GM19238 (cell line): ENCODE results near the gene FLRT2.

Experiments used
- DNase-seq: peaks from one replicate; pipeline ENCODE4 v3.0.0; 2011; ENCODE audit warnings: low spot score; ENCODE audit not compliant: insufficient read length

The FLRT2 gene

DNA sequence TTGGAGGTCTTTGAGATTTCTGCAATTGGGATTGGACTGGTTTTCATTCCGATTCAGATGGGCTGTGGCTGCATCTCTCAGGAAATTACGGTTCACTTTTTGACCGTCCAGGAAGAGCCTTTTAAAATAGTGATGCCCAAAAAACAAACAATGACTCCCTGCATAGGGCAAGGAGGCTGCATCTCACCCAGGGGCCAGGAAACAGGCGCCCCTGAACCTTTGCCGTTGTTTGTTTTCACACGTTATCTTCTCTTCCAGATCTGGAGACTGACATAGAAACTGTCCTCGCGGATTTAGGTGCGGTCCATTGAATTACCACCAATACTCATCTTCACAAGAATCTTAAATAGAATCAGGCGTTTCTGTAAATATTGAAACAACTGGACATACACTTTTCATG, 66.0 kb downstream of the FLRT2 start:
- DNase-seq, result no peak

DNA sequence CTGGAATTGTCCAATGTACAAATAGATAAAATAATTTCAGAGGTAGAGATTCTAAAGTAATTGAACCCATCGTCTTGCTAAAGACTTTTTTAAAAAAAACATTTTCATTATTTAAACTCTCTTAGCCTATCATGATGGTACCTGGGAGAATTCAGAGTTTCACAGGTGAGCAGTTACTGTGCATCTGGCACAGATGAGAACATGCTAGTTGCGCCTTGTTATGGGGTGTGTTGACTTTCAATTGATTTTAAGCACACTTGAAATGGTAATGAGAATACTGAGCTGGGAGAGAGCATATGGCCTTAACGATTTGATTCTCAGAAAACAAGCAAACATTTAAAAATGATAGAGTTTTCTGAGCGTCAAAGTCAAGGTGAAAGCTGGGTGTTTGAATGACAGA, 66.6 kb downstream of the FLRT2 start:
- no peak for DNase-seq

DNA sequence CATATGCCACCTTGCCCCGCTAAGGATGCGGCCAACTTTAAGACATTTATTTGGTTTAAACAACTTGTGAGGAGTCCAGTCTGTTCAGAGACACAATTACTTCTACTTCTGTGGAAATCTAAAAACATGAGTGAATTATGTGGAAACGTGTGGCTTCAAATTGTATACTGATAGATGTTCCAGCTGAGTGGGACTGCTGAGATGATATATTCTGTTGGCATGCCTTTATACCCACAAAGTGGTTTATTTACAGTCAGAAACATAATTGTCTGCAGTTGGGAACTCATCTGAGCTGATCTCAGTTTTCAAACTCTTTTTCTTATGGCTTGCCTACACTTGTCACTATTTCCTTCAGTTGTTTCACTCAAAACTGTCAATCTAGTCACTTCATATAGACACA, 67.8 kb downstream of the FLRT2 start:
- no peak for DNase-seq

DNA sequence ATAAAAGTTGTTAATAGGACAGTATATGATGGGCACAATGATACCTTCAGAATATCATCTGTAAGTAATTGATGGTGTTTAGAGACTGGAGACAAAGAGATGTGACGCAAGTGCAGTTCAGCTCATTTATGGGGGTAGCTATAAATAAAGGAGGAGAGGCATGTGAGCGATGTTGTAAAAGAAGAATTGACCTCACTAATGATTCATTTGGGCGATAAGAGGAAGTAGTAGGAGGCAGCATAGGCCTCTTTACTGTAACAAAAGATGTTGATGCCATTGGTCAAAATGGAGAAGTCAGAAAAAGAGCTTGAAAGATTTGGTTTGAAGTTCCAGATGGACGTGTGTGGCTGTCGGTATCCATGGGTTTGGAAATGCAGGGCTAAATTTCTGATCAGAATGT, 70.0 kb downstream of the FLRT2 start:
- DNase-seq, result no peak

DNA sequence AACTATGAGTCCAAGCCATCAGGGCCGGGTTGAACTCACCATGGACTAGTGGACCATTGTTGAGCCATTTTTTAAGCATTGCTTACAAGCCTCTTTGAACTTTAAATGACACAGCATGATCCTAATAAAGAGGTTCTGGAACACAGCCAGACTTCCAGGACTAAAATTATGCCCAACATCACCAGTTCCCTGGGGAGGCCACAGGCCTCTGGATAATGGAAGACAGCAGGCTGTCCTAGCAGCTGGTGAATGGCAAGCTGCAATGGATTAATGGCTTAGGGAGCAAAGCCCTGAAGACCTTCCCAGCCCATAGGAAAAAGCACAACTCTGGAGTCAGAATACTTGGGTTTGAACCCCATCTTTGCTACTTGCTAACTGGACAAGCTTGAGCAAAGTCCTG, 71.3 kb downstream of the FLRT2 start:
- no peak for DNase-seq

DNA sequence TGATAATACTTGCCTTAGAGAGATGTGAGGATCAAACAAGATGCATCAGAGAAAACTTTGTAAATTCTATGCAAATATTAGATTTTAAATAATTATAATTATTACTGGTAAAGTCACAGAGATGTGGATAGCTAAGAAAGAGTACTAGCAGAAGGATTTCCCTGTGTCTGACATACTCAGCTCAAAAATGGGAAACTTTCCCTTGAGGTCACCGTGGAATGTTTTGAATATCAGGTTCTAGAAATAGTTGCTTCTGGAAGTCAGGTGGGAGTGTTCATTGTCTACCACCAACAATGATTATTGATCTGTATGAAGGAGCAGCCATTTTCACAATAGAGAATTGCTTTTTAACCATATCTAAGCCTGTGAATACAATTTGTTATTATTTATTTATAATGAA, 71.7 kb downstream of the FLRT2 start:
- no peak for DNase-seq

DNA sequence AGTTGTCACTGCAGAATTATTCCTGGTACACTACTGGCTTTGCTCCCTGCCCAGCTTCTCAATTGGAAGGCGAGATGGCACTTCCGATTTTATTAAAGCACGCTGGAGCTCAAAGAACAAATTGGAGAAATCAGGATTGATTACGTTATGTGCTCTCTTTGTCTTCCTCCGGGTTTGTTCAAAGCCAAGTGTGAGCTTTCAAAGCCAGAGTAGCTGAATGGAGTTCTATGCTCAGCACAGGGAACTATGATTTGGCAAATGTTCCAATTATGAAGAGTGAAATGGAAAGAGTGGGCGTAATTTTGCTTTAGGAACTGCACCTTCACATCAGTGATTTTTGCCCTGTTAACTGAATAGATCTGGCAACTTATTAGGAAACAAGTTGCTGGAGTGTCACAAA, 72.4 kb downstream of the FLRT2 start:
- DNase-seq, result no peak

DNA sequence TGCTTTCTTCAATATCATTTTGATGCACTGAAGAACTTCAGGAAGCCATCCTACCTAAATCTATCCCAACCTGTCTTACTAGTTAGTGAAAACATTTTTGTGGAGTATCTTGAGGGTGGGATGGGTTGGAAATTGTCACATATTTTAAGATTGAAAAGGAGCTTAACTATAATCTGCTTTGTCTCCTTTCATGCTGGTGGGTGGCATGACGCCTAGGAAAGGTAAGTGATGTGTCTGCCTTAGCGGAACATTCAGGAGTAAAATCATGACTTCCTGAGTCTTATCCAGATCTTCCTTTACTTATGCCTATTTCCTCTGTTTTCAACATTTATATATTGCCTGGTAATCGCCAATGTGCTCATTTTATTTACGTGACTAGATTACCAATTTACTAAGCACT, 74.1 kb downstream of the FLRT2 start:
- DNase-seq, result no peak

DNA sequence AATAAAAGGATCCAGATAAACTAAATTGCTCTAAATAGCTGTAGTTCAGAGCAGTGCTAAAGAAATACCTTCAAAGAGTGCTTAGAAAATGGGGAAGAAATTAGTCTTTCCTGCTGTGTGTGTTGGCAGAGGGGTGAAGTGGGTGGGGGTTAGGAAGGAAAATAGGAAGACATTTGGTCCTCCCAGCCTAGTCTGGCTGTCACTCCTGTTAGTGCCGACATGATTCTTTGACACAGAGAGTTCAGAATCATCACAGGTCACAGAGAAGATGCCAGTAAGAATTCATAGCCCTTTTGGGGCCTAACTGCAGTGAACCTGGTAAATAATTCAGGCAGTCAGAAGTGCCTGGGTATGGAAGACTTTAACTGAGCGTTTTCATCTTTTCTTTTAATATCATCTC, 74.8 kb downstream of the FLRT2 start:
- no peak for DNase-seq

DNA sequence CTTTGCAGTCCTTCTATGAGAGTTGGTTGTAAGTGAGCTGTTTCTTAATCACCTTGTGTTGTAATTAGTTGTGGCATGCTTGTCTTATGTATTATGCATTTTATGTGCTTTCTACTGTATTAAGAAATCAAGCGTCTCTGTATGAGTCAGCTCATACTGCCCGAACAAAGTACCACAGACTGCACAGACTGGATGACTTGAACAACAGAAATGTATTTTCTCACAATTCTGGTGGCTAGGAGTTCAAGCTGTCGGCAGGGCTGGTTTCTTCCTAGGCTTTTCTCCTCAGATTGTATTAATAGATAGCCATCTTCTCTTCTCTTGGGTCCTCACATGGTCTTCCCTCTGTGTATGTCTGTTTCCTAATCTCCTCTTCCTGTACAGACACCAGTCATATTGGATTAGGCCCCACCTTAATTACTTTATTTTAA, 77.7 kb downstream of the FLRT2 start:
- DNase-seq, result no peak

DNA sequence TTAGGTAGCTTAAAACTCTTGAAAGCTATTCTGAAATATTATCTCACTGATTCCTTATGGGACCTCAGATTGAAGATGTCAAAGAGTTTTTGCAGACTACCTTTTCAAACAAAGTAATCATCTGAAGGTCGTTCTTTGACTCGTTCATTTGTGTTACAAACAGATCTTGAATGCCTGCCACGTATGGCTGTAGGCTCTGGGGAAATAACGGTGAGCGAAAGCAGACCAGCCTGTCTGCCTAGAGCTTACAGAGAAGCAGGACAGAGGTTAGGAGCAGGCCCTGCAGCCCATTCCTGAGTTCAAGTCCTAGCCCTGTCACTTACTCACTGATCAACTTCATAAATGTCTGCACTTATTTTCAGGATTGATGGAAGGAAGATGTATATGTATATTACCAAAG, 83.6 kb downstream of the FLRT2 start:
- no peak for DNase-seq

DNA sequence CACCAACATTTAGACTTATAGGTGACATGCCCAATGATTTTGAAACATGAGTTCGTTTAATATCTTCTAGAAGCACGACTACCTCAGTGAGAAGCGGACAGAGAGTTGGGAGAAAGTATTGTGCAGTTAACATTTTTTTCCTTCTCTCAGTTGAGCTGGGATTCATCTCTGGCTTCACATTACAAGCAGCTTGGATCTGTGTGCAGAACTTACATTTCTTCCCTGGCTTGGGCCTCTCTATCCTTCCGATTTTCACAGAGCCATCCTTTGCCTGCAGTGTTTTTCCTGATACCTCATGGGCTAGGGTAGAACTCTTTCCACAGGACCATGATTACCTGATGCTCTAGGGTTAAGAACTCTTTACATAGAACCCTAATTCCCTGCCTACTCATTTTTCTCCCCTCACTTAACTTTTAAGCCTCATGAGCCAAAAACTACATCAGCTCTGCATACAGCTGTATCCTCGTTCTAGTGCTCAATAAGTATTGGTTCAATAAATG, 86.5 kb downstream of the FLRT2 start:
- no peak for DNase-seq

DNA sequence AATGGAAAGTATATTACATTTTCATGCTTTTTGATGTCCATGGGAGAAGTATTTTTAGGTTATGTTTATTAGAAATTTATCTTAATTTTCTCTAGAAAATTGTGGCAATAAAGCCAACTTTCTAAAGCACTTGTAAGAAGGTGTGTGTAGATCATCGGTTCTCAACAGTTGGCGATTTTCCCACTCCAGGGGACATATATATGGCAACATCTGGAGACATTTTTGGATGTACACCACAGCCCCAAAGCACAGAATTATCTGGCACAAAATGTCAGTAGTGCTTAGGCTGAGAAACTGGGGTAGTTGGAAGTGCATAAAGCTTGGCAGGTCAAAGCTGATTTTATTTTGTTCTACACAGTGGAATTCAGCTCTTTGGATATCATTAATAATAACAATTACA, 86.9 kb downstream of the FLRT2 start:
- DNase-seq, result no peak

DNA sequence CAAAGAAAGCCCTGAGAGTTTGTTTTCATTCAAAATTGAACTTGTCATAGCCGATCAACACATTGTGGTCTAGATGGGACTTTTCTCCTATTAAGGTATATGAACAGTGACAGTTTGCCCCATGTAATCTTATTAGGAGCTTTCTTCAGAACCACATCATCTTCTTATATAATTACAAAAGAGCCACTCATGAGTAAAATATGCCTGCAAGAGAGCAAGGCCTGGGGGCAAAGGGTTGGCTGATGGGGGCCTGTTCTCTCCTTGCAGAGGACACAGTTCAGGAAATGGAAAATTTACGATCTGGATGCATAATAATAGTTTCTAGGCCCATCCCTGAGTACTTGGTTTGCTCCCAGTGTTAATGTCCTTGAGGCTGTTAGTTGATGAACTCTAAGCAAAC, 87.8 kb downstream of the FLRT2 start:
- no peak for DNase-seq

DNA sequence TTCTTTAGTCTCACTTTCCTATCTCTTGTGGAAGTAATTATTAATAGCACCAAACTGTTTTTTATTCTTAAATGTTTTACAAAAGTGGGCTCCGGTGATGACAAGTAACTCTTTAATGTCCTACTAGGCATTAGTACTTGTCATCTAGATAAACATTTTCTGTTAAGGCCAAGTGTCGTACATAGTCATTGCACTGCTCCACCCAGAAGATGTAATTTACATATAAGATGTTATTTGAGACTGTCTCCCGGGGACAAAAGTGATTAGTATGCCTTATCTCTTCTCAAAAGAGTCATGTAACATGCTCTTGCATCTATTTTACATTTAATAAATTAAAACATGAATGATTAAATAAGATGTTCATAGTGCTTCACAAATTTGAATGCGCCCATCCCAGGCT, 88.4 kb downstream of the FLRT2 start:
- no peak for DNase-seq

DNA sequence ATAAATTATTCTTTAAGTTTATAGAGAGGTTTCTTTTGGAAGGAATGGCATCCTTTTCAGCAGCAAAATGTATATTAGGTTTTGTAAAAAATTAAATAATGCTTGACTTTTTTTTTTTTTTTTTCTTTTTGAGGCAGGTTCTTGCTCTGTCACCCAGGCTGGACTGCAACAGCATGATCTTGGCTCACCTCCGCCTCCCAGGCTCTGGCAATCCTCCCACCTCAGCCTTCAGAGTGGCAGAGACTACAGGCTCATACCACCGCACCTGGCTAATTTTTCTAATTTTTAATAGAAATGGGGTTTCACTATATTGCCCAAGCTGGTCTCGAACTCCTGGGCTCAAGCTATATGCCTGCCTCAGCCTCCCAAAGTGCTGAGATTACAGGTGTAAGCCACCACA, 89.0 kb downstream of the FLRT2 start:
- DNase-seq, result no peak

DNA sequence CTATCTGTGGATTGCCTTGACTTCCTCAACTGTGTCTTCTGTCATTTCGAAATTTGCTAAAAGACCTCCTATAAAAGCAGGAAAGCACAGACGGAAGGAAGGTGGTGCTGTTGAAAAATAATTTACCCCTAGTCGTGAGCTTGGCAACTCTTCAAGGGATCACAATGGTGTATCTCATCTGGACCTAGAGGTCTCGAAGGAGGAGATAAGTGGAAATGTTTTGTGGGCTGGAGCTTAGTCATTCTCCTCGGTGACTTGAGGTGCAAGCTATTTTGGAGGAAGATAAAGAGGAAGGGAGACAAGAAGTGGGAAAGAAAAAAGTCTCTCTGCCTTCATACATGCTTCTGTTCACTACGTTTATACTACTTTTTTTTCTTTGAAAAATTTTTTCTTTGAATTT, 89.9 kb downstream of the FLRT2 start:
- DNase-seq, result no peak

DNA sequence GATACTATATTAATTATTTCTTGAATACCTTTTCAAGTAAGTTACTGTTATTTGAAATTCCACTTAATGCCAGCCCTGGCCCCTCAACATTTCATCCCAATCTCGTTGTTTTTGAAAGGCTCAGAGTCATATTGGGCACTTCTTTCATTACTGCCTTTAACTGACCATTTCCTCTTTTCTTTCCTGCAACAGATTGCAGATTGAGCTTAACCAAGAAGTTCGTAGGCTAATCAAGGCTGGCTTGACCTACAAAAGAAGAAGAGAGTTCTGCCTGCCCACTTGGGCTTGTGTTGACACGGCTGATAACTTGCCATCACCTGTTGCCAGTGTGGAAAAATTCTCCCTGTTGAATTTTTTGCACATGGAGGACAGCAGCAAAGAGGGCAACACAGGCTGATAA, 91.0 kb downstream of the FLRT2 start:
- no peak for DNase-seq

DNA sequence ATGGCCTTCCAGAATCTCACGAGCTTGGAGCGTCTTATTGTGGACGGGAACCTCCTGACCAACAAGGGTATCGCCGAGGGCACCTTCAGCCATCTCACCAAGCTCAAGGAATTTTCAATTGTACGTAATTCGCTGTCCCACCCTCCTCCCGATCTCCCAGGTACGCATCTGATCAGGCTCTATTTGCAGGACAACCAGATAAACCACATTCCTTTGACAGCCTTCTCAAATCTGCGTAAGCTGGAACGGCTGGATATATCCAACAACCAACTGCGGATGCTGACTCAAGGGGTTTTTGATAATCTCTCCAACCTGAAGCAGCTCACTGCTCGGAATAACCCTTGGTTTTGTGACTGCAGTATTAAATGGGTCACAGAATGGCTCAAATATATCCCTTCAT, 92.2 kb downstream of the FLRT2 start:
- no peak for DNase-seq

DNA sequence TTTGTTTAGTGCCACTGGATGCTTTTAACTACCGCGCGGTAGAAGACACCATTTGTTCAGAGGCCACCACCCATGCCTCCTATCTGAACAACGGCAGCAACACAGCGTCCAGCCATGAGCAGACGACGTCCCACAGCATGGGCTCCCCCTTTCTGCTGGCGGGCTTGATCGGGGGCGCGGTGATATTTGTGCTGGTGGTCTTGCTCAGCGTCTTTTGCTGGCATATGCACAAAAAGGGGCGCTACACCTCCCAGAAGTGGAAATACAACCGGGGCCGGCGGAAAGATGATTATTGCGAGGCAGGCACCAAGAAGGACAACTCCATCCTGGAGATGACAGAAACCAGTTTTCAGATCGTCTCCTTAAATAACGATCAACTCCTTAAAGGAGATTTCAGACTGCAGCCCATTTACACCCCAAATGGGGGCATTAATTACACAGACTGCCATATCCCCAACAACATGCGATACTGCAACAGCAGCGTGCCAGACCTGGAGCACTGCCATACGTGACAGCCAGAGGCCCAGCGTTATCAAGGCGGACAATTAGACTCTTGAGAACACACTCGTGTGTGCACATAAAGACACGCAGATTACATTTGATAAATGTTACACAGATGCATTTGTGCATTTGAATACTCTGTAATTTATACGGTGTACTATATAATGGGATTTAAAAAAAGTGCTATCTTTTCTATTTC, 93.2 kb downstream of the FLRT2 start:
- DNase-seq, result no peak

DNA sequence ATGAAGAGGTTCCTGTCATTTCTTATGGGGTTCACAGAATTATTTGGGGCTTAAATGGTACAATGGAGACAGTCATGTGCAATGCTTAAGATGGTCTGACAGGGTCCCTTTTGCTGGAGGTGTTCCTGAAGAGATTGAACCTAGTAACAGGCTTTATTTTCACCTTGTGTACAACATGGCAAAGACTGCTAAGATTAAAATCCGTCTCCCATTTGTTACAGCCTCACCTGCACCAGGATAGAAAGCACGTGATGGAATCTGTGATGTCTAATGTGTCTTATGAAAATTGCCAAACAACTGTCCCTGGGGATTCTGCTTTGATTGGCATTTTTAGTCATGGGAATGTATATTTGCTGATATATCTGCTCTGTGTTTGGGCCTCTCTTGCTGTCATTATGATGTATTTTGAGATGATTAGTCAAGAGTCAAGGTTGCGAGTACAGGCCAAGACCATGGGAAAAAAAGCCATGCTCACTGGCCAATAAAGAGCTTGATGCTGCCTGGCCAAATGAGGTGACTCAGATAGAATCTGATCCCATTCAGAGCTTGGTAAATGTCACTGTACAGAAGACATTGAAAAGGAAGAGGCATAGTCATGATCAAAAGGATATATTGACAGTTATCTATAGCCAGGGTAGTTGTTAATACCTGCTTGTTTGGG, 96.1 kb downstream of the FLRT2 start:
- no peak for DNase-seq

DNA sequence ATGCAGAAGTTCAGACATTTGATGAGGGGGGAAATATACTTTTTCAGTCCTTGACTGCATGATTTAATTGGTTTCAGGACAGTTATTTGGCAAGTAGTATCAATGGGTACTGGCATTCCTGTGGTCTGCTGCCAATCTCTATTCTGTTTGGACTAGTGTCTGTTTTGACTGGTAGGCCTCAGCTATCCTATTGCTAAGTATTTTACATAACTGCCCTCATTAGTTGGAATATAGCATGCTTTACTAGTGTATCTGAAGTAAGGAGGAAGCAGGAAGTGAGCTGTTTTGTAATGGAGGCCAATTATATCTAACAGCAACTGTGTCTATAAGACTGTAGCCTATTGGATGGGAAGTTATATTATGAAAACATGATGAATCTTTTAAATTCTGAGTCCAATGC, 104.3 kb downstream of the FLRT2 start:
- DNase-seq, result no peak

DNA sequence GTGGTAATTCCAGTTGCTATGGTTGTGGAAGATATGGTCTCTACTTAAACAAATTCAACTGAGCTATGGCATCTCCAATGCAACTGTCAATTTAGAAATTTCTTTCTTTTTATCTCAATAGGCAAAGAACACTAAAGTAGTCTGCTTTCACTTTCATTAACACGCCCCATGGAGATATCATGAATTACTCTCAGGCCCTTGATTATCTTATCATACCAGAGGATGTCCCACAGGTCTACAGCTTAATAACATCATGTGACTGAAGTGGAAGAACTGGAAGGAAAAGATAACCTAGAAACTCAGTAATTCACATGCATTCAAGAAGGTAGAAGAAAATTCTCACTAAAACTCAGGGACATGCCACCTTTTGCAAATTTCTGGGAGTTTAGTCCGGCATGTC, 114.3 kb downstream of the FLRT2 start:
- DNase-seq, result no peak
